ENCODE results near the gene MN1.

Gene MN1

GRCh38 chr22:27709919-27710675, 91.5 kb downstream of the MN1 start:
- no peak for DNase-seq

- no peak for DNase-seq
These were observed 95.1 kb downstream of the MN1 start for GRCh38 chr22:27706489-27706888.

GRCh38 chr22:27705408-27706080, 96.0 kb downstream of the MN1 start:
- no peak for DNase-seq

- no peak for DNase-seq
These were observed 97.0 kb downstream of the MN1 start for GRCh38 chr22:27704581-27704980.

GRCh38 chr22:27699383-27700019, 102.1 kb downstream of the MN1 start:
- no peak for DNase-seq

- DNase-seq: no peak
These were observed 102.7 kb downstream of the MN1 start for GRCh38 chr22:27698813-27699212.
